Femur (tissue), 1 donor: Measurements from ENCODE around the gene ARID4B.
"Not testable (repeated sequence)": the region's sequence is repeated elsewhere in the genome, so short reads cannot be mapped to it uniquely, and the experiment has no call there.

Experiments
- DNase-seq: peaks from one replicate; pipeline ENCODE4 v3.0.0-alpha.2; 2017

ARID4B gene

GRCh38 chr1:235329139-235329902 lies 1.3 kb upstream of the ARID4B start:
- DNase-seq, result peak; percentile 62

DNA sequence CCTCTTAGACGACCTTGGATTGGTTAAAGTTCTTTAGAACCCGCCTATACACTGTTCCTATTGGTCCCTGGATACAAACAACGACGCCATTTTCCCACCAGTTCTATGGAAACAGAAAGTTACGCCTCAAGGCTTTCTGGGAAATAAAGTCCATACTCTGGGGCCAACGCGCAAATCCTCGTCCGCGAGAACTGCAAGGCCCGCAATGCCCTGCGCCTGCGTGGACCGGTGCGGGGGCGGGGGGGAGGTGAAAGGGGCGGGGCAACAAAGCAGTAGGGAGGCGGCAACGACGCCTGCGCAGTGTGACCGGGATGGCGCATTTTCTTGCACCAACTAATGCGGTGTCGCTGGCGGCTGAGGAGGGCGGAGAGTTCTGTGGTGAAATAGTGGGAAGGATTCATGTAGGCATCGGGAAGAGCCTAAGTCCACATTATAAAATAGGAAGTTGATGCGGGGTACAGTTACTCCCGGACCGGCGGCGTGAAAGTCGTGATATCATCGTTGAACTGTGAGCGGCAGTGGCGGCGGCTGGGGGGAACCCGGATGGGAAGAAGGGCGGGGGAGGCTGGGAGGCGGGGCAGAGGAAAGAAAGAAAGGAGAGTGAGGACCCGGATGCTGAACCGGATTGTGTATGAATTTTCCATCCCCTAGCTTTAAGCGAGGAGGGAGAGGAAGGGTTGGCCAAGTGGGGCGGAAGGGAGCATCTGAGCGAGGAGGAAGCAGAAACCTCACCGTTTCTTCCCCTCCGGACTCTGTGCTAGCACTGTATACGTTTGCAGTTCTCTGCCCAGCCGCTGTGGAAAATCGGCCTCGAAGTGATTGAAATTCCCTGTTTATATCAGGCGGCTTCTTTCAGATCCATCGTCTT lies 526 bp upstream of the ARID4B start, which contains the start of gene GGPS1:
TSS of gene GGPS1 (plus strand) at position 300 of the 868 bp plus-strand sequence. CDS start 6,695 bp downstream, outside the sequence.
- peak; percentile 100 for DNase-seq

DNA sequence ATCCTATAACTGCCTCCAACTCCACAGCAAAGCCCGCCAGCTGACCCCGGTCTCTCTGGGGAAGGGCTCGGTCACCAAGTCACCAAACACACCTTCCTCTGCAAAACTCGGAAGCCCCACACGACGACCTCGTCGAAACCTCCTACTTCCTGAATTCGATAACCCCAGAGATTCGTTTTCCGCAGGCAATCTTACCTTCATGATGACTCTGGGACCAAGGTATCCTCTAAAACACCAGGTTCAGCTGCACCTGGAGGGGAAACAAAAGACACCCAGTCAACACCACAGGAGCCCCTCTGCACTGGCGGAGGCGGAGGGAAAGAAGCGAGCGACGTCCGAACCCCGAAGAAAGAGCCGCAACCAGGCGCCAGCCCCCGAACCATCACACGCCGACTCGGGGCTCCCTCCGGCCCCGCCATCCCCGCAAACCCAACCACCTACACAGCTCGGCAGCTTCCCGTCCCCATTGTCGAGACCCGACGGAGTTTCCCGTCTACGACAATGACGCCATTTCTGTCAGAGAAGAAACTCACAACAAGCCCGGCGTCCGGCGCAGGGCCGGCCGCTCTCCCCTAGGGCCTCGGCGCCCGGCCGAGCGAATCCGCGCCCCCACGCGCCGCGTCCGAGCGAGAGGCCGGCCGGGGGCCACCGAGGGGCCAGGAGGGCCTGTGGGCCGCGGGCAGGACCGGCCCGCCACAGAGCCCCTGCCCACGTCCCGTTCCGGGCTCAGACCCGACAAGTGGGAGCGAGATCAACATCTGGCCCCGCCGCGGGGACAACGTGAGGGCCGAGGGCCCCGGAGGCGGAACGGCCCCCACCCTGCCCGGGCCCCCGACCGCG lies 1.0 kb downstream of the ARID4B start:
- DNase-seq, result peak; percentile 61

- no peak for DNase-seq
Observed at GRCh38 chr1:235325854-235326253, 2.1 kb downstream of the ARID4B start.

DNA sequence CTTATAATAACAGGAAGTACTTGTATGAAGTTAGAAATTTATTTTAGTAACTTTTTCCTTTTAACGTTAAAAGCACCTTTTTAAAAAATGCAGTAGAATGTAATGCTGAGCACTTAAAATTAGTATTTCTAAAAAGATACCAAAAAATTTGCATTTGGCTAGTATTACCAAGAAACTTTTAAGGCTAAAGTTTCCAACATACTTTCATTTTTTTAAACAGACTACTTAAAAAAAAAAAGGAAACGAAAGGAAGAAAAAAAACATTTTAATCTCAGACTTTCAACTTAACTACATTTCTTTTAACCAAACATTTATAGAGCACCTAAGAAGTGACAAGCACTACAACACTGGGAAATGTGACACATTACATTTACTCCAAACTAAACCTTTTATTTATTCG lies 2.8 kb downstream of the ARID4B start:
- DNase-seq, result no peak

DNA sequence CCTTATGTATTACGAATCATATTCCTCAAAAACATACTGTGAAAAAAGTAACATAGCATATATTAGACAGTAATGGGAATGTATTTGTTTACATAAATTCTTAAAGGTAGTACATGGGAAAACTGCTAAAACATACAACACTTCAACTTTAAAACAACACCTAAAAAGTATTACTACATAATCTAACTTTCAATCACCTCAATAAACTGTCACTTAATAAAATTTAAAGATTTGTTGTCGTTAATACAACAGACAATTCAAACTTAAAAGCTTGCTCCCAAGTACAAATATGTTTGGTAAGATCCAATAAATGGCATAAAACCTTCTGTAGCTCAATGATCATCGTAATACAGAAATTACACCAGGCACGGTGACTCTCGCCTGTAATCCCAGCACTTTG lies 3.7 kb downstream of the ARID4B start:
- no peak for DNase-seq

DNA sequence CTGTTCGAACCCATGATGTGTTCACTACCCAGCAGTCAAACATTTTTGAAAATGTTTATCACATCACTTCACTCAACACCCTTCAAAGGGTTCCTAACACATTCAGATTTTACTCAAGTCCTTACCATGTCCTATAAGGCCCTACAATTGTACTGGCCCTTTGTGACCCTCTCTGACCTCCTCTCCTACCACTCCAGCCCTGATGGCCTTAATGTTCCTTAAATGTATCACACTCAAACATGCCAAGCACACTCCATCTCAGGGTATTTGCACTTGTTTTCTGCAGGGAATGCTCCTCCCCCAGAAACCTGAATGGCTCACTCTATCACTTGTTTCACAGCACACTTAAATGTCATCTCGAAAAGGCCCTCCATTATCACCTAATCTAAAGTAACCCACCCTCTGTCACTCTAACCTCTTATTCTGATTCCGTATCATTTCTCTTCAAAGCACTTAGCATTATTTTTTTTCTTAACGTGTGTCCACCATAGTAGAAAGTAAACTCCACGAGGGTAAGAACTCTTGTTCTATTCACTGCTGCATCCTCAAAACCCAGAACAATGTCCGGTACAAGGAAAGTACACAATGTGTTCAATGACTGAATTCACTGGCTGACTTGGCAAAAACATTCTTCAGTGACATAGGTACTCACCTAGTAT lies 7.3 kb downstream of the ARID4B start:
- DNase-seq, result no peak

GRCh38 chr1:235319255-235319654 lies 8.7 kb downstream of the ARID4B start:
- DNase-seq, result no peak

GRCh38 chr1:235317168-235317567 lies 10.8 kb downstream of the ARID4B start:
- DNase-seq, result no peak

DNA sequence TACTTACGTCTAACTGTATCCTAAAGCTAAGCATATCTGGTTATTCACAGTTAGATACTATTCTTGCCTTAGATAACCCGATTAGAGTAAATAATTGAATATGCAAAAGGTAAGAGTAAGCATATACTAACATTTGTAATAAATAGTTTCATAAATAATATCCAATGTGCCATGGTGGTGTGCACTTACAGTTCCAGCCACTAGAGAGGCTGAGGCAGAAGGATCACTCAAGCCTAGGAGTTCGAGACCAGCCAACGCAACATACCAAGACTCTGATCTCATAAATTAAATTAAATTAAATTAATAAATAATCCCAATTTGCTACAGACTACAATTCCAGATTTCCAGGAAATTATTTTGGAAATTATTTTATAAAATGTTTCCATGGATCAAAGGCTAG lies 12.2 kb downstream of the ARID4B start:
- no peak for DNase-seq

DNA sequence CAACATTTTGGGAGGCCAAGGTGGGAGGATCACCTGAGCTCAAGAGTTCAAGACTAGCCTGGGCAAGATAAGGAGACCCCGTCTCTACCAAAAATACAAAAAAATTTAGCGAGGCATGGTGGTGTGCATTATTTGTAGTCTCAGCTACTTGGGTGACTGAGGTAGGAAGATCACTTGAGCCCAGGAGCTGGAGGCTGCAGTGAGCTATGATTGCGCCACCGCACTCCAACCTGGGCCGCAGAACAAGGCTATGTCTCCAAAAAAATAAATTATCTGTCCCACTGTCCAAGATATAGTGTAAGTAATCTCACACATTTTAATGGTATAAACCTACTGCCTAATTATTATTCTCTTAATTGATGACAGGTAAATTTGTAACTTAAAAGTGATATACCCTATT lies 12.8 kb downstream of the ARID4B start:
- DNase-seq, result no peak

GRCh38 chr1:235313931-235314678 lies 13.9 kb downstream of the ARID4B start:
- no peak for DNase-seq

GRCh38 chr1:235313262-235313661 lies 14.7 kb downstream of the ARID4B start:
- DNase-seq, result no peak

- DNase-seq, result not testable (repeated sequence)
Observed at GRCh38 chr1:235309206-235309605, 18.8 kb downstream of the ARID4B start.

DNA sequence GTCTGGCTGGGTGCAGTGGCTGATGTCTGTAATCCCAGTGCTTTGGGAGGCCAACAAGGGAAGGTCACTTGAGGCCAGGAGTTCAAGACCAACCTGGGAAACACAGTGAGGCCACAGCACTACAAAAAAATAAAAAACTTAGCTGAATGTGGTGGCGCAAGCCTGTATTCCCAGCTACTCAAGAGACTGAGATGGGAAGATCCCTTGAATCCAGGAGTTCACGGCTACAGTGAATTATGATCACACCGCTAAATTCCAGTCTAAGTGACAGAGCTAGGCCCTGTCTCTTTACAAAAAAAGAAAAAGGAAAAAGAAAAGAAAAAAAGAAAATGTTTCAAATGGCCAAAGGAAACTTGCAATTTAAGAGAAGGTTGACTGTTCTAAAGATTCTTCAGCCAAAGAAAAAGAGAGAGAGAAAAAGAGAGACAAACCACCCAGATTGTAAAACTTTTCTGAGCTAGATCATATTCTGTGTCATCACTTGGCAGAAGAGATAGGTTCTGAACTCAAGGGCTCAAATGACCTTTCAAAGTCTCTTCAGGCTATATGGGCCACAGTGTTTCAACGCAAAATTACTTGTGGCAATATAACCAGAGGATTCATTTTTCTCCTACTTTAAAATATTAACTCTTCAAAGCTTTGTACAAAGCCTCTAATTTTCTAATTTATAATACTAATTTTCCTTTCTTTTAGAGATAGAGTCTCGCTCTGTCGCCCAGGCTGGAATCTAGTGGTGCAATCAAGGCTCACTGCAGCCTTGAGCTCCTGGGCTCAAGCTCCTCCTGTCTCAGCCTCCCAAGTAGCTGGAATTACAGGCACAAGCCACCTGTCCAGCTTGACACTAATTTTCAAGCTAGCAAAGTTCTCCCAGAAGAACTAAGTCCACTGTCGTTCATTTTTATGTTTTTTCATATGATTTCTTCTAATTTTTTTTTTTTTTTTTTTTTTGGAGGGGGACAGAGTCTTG lies 20.5 kb downstream of the ARID4B start:
- no peak for DNase-seq

DNA sequence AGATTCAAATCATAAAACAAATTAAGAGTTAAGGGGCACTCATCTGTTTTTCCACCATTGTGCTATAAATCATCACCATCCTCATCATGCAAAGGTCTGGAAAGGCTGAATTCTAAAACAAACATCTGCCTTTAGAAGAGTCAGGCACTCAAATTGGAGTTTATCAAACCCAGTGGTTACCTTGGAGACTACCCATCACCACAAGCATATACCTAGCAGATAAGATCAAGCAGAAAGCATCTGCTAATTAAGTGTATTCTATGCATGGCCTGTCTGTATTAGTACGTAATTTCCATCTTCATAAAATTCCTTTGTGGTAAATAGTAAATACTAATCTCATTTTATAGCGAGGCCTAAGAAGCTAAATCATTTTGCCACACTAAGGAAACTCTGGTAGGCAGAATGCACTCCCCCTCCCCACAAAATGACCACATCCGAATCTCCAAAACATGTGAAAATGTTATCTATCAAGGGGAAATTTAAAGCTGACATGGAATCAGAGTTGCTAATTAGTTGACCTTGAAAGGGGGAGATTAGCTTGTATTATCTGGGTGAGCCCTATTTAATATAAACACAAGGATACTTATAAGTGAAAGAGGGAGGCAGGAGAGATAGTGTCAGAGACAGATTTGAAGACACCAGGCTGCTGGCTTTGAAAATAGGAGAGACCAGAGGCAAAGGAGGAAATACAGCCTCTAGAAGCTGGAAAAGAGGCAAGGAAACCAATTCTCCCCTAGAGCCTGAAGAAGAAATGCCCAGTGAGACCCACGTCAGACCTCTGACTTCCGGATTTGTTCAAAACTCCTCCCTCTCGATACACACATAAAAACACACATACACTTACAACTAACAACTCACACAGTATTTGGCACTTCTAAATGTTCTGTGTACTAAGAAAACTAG lies 23.2 kb downstream of the ARID4B start:
- no peak for DNase-seq

DNA sequence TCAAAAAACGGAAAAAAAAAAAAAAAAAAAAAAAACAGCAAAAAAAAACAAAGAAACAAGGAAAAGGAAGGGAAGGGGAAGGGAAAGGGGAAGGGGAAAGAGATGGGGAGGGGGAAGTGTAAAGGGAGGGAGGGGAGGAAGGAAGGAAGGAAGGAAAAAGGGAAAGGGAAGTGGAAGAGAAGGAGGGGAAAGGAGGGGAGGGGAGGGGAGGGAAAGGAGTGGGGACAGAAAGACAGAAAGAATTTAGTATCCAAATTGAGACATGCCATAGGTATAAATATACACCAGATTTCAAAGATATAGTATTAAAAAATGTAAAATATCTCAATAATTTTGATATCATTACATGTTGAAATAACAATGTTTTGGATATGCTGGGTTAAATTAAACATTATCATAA lies 25.8 kb downstream of the ARID4B start:
- no peak for DNase-seq

GRCh38 chr1:235299169-235299858 lies 28.7 kb downstream of the ARID4B start:
- no peak for DNase-seq

DNA sequence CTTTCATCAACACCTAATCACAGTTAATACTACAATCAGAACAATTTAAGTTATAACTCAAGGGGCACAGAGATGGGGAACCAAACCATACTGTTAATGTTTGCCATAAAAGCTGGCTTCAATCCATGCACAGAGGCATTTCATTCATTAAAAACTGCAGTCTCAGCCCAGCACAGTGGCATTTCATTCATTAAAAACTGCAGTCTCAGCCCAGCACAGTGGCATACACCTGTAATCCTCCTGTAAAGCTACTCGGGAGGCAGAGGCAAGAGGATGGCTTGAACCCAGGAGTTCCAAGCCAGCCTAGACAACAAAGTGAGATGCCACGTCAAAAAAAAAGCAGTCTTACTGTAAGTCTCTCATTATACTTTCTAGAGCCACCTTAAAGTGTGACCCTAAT lies 29.2 kb downstream of the ARID4B start:
- no peak for DNase-seq
